IPS DF 6.9 (cell line): ENCODE data around the gene SGMS1.

Experiments used
- DNase-seq: peaks from one replicate; pipeline ENCODE4 v3.0.0-alpha.2; 2013; ENCODE audit warnings: low read depth, low spot score
- H3K27ac ChIP-seq: one replicate; pipeline ENCODE4 v1.5.1; 2013; ENCODE audit warnings: low read length, control low read depth
- H3K27me3 ChIP-seq: 2 replicates; pipeline ENCODE4 v1.6.1; 2013; ENCODE audit warnings: mild to moderate bottlenecking, low read length; ENCODE audit not compliant: control insufficient read depth, insufficient read depth
- H3K36me3 ChIP-seq: 2 replicates; pipeline ENCODE4 v1.6.1; 2013; ENCODE audit warnings: low read length; ENCODE audit not compliant: control insufficient read depth, insufficient read depth
- H3K4me1 ChIP-seq: 2 replicates; pipeline ENCODE4 v1.6.1; 2013; ENCODE audit warnings: low read length; ENCODE audit not compliant: control insufficient read depth, insufficient read depth
- H3K4me3 ChIP-seq: 2 replicates; pipeline ENCODE4 v1.5.1; 2013; ENCODE audit warnings: mild to moderate bottlenecking, low read length
- H3K9me3 ChIP-seq: 2 replicates; pipeline ENCODE4 v1.6.1; 2013; ENCODE audit warnings: low read length, inconsistent platforms; ENCODE audit not compliant: control insufficient read depth, insufficient read depth
- WGBS: extraction: QIAGEN DNeasy Blood & Tissue Kit; methylation state at CpG from one replicate; pipeline ENCODE4 v1.1.7; 2013; ENCODE audit warnings: mixed read lengths, missing lambda C conversion rate; ENCODE audit not compliant: insufficient read length, insufficient coverage; 5-methylcytosine and 5-hydroxymethylcytosine counted together

SGMS1 gene

DNA sequence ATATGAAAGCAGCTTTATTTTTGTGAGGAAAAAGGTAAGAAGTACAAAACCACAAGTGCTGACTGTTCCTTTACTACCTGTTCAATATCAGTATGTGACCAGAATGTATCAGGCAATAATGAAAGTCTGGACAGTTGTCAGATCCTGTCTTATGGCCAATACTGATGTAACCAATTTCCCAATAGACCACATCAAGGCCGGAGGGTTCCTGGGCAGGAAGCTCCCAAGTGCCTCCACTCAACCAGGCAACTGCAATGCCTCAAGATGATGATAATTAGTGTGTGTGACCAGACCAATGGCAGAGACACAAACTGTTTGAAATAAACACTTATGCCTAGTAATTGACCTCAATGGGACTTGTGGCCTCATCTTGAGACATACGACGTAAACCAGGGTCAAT, 223.1 kb downstream of the SGMS1 start:
- Histone ChIP-seq H3K36me3 (no peaks in the 10 kb centered on the region), H3K4me3 (no peak overlapping the region), H3K27ac (no peak overlapping the region), H3K9me3 (no peaks in the 10 kb centered on the region), H3K4me1 (no peaks in the 10 kb centered on the region), H3K27me3 (no peaks in the 10 kb centered on the region)
- DNase-seq = no peak
- WGBS = no CpG with 5 or more reads among the region's 3 CpGs

GRCh38 chr10:50398823-50399222, 224.9 kb downstream of the SGMS1 start:
- no CpG with 5 or more reads among the region's 4 CpGs for WGBS
- DNase-seq = no peak
- Histone ChIP-seq H3K36me3 (no peaks in the 10 kb centered on the region), H3K4me3 (no peak overlapping the region), H3K27me3 (no peaks in the 10 kb centered on the region), H3K4me1 (no peaks in the 10 kb centered on the region), H3K27ac (no peak overlapping the region), H3K9me3 (no peaks in the 10 kb centered on the region)

- no peaks in the 10 kb centered on the region for H3K36me3 ChIP-seq
- no peaks in the 10 kb centered on the region for H3K9me3 ChIP-seq
- DNase-seq = no peak
- H3K4me3 ChIP-seq = no peak overlapping the region
- H3K27me3 ChIP-seq = no peaks in the 10 kb centered on the region
- WGBS = no CpG with 5 or more reads among the region's 2 CpGs
- no peaks in the 10 kb centered on the region for H3K4me1 ChIP-seq
- H3K27ac ChIP-seq = no peak overlapping the region
These were observed 225.4 kb downstream of the SGMS1 start for GRCh38 chr10:50398381-50398780.

GRCh38 chr10:50397312-50398140, 226.2 kb downstream of the SGMS1 start:
- no peaks in the 10 kb centered on the region for H3K9me3 ChIP-seq
- H3K4me3 ChIP-seq = no peak overlapping the region
- no peaks in the 10 kb centered on the region for H3K4me1 ChIP-seq
- no peak for DNase-seq
- no peaks in the 10 kb centered on the region for H3K27me3 ChIP-seq
- H3K27ac ChIP-seq = no peak overlapping the region
- H3K36me3 ChIP-seq = no peaks in the 10 kb centered on the region
- no CpG with 5 or more reads among the region's 8 CpGs for WGBS

- Histone ChIP-seq H3K9me3 (no peaks in the 10 kb centered on the region), H3K4me1 (no peaks in the 10 kb centered on the region), H3K27me3 (no peaks in the 10 kb centered on the region), H3K4me3 (no peak overlapping the region), H3K27ac (no peak overlapping the region), H3K36me3 (no peaks in the 10 kb centered on the region)
- no CpG with 5 or more reads among the region's 7 CpGs for WGBS
- no peak for DNase-seq
These were observed 227.1 kb downstream of the SGMS1 start for GRCh38 chr10:50396491-50397311.

- Histone ChIP-seq H3K27me3 (no peaks in the 10 kb centered on the region), H3K27ac (no peak overlapping the region), H3K36me3 (no peaks in the 10 kb centered on the region), H3K4me3 (no peak overlapping the region), H3K9me3 (no peaks in the 10 kb centered on the region), H3K4me1 (no peaks in the 10 kb centered on the region)
- no CpG with 5 or more reads among the region's 2 CpGs for WGBS
- no peak for DNase-seq
These were observed 227.9 kb downstream of the SGMS1 start for GRCh38 chr10:50395851-50396250.

GRCh38 chr10:50395271-50395670, 228.5 kb downstream of the SGMS1 start:
- no CpG with 5 or more reads among the region's 1 CpG for WGBS
- H3K36me3 ChIP-seq = no peaks in the 10 kb centered on the region
- DNase-seq = no peak

DNA sequence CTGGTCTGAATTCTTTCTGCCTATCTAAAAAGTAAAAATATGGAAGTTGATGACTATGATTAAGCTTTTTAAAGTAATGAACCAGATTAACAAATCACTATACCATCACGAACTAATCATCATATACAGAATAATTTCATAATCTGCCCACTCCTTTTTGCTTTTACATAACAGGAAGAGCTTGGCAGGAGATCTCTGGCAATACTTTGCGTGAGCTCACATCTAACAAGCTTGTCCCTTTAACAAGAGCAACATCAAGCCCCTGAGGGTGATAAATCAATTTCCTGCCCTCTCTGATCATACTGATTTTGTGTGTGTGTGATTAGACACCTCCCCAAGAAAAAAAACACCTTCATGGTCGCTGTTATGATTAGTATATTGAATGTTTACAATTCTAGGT, 228.9 kb downstream of the SGMS1 start:
- H3K4me3 ChIP-seq = no peak overlapping the region
- no peaks in the 10 kb centered on the region for H3K36me3 ChIP-seq
- no peak for DNase-seq
- H3K27me3 ChIP-seq = no peaks in the 10 kb centered on the region
- H3K4me1 ChIP-seq = no peaks in the 10 kb centered on the region
- H3K27ac ChIP-seq = no peak overlapping the region
- H3K9me3 ChIP-seq = no peaks in the 10 kb centered on the region
- WGBS = 100% methylated on average over 1 of the region's 3 CpGs

More at GRCh38 chr10:50395271-50395670, 228.5 kb downstream of the SGMS1 start:
- Histone ChIP-seq H3K27ac (no peak overlapping the region), H3K4me1 (no peaks in the 10 kb centered on the region), H3K27me3 (no peaks in the 10 kb centered on the region), H3K4me3 (no peak overlapping the region), H3K9me3 (no peaks in the 10 kb centered on the region)

GRCh38 chr10:50393784-50394467, 229.8 kb downstream of the SGMS1 start:
- WGBS = no CpG with 5 or more reads among the region's 6 CpGs
- H3K9me3 ChIP-seq = no peaks in the 10 kb centered on the region
- H3K36me3 ChIP-seq = no peaks in the 10 kb centered on the region
- no peak for DNase-seq
- H3K4me3 ChIP-seq = no peak overlapping the region
- H3K4me1 ChIP-seq = no peaks in the 10 kb centered on the region
- H3K27me3 ChIP-seq = no peaks in the 10 kb centered on the region
- no peak overlapping the region for H3K27ac ChIP-seq

DNA sequence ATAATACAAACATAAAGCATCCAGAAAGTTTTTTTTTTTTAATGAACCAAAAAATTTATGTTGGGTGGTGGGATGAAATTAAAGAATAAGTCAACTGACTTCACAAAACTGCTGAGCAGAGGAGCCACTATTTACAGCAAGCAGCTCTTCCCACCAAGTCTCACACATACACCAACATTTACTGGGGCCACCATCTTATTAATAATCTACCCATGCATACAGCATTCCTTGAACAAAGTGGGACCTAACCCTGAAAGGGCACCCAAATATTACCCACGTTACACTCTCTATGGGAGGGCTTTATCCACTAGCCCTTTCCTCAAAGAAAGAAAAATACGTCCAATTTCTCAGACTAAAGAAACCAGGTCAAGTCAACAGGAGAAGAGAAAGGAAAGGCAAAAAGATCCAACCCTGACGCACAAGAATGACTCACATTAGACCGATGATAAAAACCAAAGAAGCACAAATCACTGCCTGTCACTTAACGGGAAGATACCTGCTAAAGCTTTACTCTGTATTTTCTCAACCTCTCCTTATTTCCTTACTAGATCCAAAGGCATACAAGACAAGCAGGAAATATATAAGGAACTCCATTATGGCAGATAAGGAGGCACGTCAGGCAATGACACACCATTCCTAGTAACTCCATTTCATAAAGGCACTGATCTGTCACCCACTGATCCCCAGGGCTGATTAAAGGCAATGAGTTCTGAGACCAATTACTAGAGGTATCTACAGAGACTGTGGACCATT, 230.6 kb downstream of the SGMS1 start:
- DNase-seq = no peak
- H3K27ac ChIP-seq = no peak overlapping the region
- H3K4me1 ChIP-seq = no peaks in the 10 kb centered on the region
- H3K36me3 ChIP-seq = no peaks in the 10 kb centered on the region
- H3K9me3 ChIP-seq = no peaks in the 10 kb centered on the region
- WGBS = no CpG with 5 or more reads among the region's 6 CpGs
- no peak overlapping the region for H3K4me3 ChIP-seq
- H3K27me3 ChIP-seq = no peaks in the 10 kb centered on the region
